ENCODE measurements around the gene HPSE. TPM values are rescaled to one million over a fixed set of nuclear protein-coding genes. Genes with fewer than 3 reads are reported as not detected.
"Not testable (repeated sequence)": the region's sequence is repeated elsewhere in the genome, so short reads cannot be mapped to it uniquely, and the experiment has no call there.

The HPSE gene
- total RNA-seq, 1 donor from 2014 or later = 10.6 TPM

DNA sequence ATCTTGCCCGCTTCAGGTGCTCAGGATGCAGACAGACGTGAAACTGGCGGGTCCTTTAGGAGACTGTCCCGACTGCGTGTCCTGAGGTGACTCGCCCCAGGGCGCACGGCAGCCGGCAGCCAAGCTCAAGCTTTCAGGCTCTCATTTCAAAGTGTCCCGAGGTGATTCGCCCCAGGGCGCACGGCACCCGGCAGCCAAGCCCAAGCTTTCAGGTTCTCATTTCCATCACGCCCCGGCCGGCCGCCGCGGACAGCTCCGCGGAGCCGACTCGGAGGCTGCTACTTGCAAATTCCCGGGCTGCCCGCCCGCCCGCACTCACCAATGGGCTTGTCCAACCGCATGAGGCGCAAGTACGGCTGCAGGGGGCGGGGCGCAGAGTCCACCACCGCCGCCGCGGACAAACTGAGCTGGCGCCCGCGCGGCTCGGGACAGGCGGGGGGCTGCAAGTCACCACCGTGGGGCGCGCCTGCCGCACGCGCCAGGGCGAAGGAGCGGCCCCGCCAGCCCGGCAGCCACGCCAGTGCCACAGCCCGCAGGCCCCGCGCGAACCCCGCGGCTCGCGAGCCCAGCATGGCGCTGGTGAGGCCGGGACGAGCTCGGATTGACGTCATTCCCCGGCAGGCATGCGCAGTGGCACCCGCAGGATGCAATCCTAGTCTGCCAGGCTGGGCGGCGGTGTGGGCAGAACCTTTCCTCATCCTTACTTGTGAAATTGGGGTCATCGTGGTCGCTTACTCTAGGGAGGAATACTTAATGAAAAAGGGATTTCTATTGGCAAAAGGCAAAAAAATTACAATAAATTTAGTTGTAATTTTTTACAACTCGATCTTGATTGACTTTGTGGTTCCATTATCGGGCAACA is 50.2 kb downstream of the HPSE start, which contains the start of gene COQ2:
TSS of gene COQ2 (minus strand) at position 606 of the 862 bp plus-strand sequence. CDS start at position 572, 34 bp downstream.
- intact Hi-C loops (cut with micrococcal nuclease) = loop anchor here (1.0 to 10.0 kb wide), 13 partner anchors 8 to 855 kb away; partner anchors contain the start of genes ABRAXAS1, COPS4, HELQ and HPSE

- intact Hi-C loops (cut with micrococcal nuclease) = loop anchor here (2.0 to 10.0 kb wide), 4 partner anchors 202 to 820 kb away; partner anchors contain the start of gene ABRAXAS1
Measured at GRCh38 chr4:83283181-83283580, 51.5 kb downstream of the HPSE start.

DNA sequence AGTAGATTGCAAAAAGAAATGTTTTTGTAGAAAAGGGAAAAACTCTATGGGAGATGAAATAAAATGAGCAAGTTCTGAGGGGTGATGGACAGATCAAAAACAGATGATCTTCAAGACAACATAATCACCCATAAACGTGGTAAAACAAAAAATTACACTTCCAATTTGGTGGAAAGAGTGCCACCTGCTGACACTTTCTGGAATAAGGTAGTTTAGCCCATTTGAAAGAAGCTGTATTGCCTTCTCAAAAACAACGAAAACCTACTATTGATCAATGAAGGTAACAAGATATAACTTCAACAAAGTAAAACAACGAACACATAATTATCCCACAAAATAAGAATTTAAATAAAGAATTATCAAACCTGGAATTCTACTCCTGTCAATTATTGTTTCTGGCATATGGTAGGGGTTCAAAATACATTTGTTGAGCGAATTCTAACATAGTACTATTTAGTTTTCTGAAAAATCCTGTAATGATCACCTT is 52.6 kb downstream of the HPSE start:
- intact Hi-C loops (cut with micrococcal nuclease) = loop anchor here (1.0 to 10.0 kb wide), 5 partner anchors 203 to 819 kb away; partner anchors contain the start of gene ABRAXAS1

DNA sequence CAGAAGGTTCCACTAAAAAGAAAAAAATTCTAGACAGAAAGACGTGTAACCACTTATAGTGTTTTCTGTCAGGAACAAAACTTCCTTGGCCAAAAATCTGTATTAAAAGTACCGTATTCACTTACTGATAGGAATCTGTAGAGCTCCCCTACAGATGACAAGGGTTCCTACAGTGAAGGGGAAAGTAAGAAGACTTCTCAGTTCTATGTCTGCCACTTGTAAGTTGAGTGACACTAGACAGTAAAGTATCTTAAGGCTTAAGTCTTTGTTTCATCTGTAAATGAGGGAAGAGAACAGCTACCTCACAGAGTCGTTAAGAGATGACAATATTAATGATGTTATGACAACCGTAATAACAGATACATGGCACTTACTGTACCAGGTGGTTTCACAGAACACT is 53.3 kb downstream of the HPSE start:
- intact Hi-C loops (cut with micrococcal nuclease) = loop anchor here (5.0 to 10.0 kb wide), 2 partner anchors 203 to 429 kb away; partner anchors contain the start of gene ABRAXAS1

DNA sequence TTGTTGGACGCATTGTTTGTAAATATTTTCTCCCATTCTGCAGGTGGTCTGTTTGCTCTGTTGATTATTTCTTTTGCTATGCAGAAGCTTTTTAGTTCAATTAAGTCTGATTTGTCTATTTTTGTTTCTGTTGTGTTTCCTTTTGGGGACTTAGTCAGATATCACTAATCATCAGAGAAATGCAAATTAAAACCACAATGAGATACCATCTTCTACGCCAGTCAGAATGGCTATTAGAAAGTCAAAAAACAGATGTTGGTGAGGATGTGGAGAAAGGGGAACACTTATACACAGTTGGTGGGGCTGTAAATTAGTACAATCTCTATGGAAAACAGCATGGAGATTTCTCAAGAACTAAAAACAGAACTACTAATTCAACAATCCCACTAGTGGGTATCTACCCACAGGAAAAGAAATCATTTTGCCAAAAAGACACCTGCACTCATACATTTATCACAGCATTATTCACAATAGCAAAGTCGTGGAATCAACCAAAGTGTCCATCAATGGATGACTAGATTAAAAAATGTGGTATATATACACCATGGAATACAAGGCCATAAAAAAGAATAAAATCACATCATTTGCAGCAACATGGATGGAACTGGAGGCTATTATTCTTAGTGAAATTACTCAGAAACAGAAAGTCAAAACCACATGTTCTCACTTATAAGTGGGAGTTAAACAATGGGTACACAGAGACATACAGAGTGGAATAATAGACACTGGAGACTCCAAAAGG is 58.2 kb downstream of the HPSE start:
- intact Hi-C loops (cut with micrococcal nuclease) = loop anchor here (1.0 kb wide), 1 partner anchor 8 kb away; the partner anchor contains the start of gene COQ2

DNA sequence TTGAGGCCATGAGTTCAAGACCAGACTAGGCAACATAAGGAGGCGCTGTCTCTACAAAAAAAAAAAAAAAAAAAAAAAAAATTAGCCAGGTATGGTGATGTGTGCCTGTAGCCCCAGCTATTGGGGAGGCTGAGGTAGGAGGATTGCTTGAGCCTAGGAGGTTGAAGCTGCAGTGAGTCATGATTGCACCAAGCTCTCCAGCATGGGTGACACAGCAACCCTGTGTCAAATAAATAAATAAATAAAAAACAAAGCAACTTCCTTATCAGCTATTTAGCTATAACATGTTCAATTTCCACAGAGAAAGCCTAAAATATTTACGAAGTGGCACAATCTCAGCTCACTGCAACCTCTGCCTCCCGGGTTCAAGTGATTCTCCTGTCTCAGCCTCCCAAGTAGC is 60.7 kb downstream of the HPSE start:
- intact Hi-C loops (cut with micrococcal nuclease) = not testable (repeated sequence)

- intact Hi-C loops (cut with micrococcal nuclease) = no loop called here
Measured at GRCh38 chr4:83272900-83273299, 61.7 kb downstream of the HPSE start.

- intact Hi-C loops (cut with micrococcal nuclease) = no loop called here
Measured at GRCh38 chr4:83269256-83269655, 65.4 kb downstream of the HPSE start.

DNA sequence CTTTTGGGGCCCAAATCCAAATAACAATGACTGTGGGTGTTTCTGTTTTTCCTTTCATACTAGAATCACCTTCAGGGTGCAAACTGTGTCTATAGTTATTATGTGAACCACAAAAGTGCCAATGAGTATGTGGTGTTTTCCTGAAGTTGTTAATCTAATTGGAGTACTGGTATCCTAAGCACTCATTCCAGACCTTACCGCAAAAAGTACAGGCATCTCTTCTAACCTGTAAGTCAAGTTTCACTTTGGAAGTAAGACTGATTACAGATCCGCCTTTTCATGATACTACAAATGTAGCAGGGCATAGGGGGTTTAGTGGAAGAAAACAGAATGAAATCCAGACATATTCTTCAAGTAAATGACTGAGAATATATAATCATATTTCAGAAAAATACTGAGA is 66.2 kb downstream of the HPSE start:
- intact Hi-C loops (cut with micrococcal nuclease) = no loop called here

- intact Hi-C loops (cut with micrococcal nuclease) = no loop called here
Measured at GRCh38 chr4:83267830-83268475, 66.7 kb downstream of the HPSE start.

- intact Hi-C loops (cut with micrococcal nuclease) = no loop called here
Measured at GRCh38 chr4:83267121-83267829, 67.4 kb downstream of the HPSE start.

DNA sequence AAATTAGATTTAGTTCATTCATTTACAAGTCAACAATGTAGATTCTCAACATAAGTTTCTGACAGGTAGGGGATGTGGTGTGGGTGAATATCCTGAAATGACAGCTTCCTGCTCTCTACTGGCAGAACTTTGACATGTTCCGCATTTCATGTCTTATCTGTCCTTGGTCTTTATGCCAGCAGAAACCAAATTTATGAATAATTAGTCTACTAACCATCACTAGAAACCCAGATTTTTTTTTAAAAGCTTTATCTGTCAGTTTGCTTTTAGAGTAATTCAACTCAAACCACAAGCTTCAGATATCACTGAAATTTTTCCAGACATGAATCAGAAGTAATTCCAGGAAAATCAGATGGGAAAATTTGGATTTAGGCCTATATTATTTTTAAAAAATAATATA is 68.0 kb downstream of the HPSE start:
- intact Hi-C loops (cut with micrococcal nuclease) = no loop called here

DNA sequence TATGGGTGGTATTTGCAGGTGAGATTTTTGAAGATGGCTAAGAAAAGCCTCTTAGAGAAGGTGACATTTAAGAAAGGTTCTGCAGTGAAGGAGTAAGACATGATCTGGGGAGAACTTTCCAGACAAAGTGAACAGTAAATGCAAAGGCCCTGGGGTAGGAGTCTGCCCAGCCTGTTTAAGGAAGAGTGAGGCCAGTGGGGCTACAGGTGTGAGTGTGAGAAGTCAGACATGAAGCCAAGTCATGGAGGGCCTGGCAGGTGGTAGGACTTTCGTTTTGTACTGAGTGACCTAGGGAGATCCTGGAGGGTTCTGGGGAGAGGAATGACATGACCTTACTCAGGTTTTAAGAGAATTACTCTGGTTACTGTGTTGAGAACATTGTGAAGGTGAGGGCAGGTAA is 71.5 kb downstream of the HPSE start:
- intact Hi-C loops (cut with micrococcal nuclease) = no loop called here

- intact Hi-C loops (cut with micrococcal nuclease) = no loop called here
Measured at GRCh38 chr4:83262682-83263081, 72.0 kb downstream of the HPSE start.

DNA sequence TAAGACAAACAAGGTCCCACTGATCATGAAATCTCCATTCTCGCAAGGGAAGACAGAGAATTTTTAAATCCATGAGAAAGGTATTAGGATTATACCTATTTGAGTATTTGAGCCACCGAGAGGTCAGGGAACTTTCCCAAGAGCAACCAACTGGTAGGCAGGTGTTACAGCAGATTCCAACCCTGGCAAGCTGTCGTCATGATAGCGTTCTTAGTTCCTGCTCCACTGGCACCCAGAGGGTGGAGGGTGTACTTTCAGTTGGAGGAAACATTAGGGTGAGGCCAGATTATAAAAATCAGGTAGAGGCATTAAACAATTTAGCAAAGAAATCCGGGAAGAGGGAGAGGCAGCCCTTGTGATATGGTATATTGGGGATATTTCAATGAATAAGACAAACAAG is 73.3 kb downstream of the HPSE start:
- intact Hi-C loops (cut with micrococcal nuclease) = no loop called here

DNA sequence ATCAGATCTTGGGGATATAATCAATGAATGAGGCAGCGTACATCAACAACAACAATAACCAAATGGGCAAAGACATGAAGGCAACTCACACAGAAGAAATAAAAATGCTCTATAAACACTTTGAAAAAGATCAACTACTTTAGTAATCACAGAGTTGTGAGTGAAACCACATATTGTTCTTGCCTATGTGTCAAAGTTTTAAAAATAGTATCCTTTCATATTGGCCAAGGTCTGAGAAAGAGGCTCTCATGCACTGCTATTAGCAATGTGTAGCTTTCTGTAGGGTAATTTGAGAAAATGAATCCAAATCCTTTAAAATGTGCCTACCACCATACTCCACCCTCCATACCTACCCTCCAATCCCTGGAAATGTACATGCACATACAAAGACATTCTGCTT is 75.1 kb downstream of the HPSE start:
- intact Hi-C loops (cut with micrococcal nuclease) = no loop called here

DNA sequence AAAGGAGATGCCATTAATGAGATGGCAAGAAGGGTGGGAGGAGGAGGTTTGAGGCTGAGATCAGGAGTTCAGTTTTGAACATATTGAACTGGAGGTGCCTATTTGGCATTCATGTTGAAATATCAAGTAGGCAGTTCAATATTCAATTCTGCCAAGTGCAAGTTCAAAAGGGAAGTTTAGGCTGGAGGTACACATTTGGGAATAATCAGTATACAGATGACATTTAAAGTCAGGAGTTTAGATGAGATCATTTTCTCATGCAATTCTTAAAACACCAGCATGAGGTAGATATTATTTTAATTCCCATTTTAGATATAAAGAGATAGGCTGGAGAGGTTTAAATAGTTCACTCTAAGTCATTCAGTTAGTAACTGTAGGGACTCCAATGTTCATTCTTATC is 76.2 kb downstream of the HPSE start:
- intact Hi-C loops (cut with micrococcal nuclease) = no loop called here

GRCh38 chr4:83257811-83258210 is 76.8 kb downstream of the HPSE start:
- intact Hi-C loops (cut with micrococcal nuclease) = no loop called here

GRCh38 chr4:83255584-83255983 is 79.1 kb downstream of the HPSE start:
- intact Hi-C loops (cut with micrococcal nuclease) = no loop called here

GRCh38 chr4:83252782-83253405 is 81.8 kb downstream of the HPSE start:
- intact Hi-C loops (cut with micrococcal nuclease) = loop anchor here (1.0 to 2.0 kb wide), 5 partner anchors 18 to 198 kb away; no protein-coding TSS in a partner anchor
